AG04450 (cell line): ENCODE measurements around the gene IGFL1. TPM values are rescaled to one million over a fixed set of nuclear protein-coding genes. Genes with fewer than 3 reads are reported as not detected.
"Not testable (repeated sequence)": the region's sequence is repeated elsewhere in the genome, so short reads cannot be mapped to it uniquely, and the experiment has no call there.

Source experiments
- CTCF ChIA-PET: fragments of 300-600, 350-600 bp; formaldehyde crosslinking; extraction: SDS; loops from one replicate; lab custom pipeline; 2022; ENCODE audit warnings: antibody characterized with exemption, inconsistent platforms; lab: Charles Lee
- POLR2A ChIA-PET: fragments of 350-600 bp; formaldehyde crosslinking; extraction: SDS; loops from one replicate; lab custom pipeline; 2021; ENCODE audit warnings: antibody characterized with exemption, inconsistent platforms; lab: Yijun Ruan, JAX
- DNase-seq: peaks from one replicate; pipeline ENCODE4 v3.0.0-alpha.2; 2011; ENCODE audit warnings: low read depth, low spot score
- H3K27ac ChIP-seq: one replicate; pipeline ENCODE4 v1.5.1; 2012; ENCODE audit warnings: low read depth, low read length, control low read depth
- H3K27me3 ChIP-seq: one replicate; pipeline ENCODE4 v1.6.0; 2012; ENCODE audit warnings: low read length; ENCODE audit not compliant: control insufficient read depth, insufficient read depth
- H3K4me3 ChIP-seq: 2 replicates; pipeline ENCODE4 v1.5.1; 2011; ENCODE audit warnings: mild to moderate bottlenecking, low read depth, low read length, control low read depth
- H3K9me3 ChIP-seq: 2 replicates; pipeline ENCODE4 v1.5.1; 2012; ENCODE audit warnings: low read length; ENCODE audit not compliant: control insufficient read depth, insufficient read depth
- polyA plus RNA-seq: library from polyadenylated mRNA; depleted of rRNA; stranded (reverse); fragments of >200 nt; gene quantifications from 2 replicates; pipeline ENCODE4 v1.2.3, GENCODE V29; 2011
- TF ChIP-seq, protein P1 (sequence below): IDR thresholded peaks from 2 replicates; pipeline ENCODE4 v1.5.1; 2011; ENCODE audit warnings: low read depth, low read length, control low read depth, inconsistent platforms

The IGFL1 gene
- polyA plus RNA-seq, 1 experiment: not detected

DNA sequence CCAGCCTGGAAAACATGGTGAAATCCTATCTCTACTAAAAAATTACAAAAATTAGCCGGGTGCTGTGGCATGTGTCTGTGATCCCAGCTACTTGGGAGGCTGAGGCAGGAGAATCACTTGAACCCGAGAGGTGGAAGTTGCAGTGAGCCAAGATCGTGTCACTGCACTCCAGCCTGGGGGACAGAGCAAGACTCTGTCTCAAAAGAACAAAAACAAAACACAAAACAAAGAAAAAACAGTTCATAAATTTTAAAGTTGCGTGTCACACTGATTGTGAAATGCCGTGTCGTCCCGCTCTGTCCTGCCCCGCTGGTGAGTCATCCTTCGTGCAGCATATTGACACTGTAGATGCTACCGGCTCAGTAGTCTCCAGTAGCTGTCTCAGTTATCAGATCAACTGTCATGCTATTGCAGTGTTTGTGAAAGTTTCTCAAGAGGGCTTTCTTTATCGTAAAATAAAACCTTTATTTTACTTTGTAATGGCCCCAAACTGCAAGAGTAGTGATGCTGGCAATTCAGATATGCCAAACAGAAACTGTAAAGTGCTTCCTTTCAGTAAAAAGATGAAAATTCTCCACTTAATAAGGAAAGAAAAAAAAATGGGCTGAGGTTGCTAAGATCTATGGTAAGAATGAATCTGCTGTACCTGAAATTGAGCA, 36.4 kb upstream of the IGFL1 start:
- H3K9me3 ChIP-seq: no peaks in the 10 kb centered on the region
- H3K4me3 ChIP-seq: no peak overlapping the region
- no peak overlapping the region for H3K27ac ChIP-seq
- no peak for DNase-seq
- ChIA-PET POLR2A (no interaction called here), CTCF (no interaction called here)
- TF ChIP-seq, protein P1, sequence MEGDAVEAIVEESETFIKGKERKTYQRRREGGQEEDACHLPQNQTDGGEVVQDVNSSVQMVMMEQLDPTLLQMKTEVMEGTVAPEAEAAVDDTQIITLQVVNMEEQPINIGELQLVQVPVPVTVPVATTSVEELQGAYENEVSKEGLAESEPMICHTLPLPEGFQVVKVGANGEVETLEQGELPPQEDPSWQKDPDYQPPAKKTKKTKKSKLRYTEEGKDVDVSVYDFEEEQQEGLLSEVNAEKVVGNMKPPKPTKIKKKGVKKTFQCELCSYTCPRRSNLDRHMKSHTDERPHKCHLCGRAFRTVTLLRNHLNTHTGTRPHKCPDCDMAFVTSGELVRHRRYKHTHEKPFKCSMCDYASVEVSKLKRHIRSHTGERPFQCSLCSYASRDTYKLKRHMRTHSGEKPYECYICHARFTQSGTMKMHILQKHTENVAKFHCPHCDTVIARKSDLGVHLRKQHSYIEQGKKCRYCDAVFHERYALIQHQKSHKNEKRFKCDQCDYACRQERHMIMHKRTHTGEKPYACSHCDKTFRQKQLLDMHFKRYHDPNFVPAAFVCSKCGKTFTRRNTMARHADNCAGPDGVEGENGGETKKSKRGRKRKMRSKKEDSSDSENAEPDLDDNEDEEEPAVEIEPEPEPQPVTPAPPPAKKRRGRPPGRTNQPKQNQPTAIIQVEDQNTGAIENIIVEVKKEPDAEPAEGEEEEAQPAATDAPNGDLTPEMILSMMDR: no peak
- peaks cover 49% of the 10 kb centered on the region for H3K27me3 ChIP-seq

DNA sequence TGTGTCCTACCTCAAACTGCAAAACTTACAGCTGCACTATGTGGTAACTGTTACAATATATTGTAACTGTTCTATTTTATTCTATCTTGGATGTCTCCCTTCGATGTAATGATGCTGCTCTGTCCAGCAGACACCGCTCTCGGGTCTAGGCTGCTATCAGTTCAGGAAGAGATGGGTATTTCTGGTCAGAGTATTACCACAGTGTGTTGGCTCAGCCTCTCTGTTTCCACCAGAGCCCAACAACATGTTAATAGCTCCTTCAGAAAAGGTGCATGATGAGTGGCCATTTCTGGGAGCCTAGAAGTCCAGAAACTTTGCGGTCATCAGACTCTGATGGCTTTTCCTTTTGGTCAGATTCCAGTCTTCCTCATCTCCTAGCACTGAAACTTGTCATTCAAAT, 35.9 kb upstream of the IGFL1 start:
- POLR2A ChIA-PET: no interaction called here
- H3K4me3 ChIP-seq: no peak overlapping the region
- H3K9me3 ChIP-seq: no peaks in the 10 kb centered on the region
- DNase-seq: no peak
- TF ChIP-seq, protein P1: no peak
- no peak overlapping the region for H3K27ac ChIP-seq
- CTCF ChIA-PET: interaction anchor here (0.7 kb wide), 1 partner anchor 71 kb away, joined by 3 read pairs; no protein-coding TSS in a partner anchor
- H3K27me3 ChIP-seq: peaks cover 43% of the 10 kb centered on the region

DNA sequence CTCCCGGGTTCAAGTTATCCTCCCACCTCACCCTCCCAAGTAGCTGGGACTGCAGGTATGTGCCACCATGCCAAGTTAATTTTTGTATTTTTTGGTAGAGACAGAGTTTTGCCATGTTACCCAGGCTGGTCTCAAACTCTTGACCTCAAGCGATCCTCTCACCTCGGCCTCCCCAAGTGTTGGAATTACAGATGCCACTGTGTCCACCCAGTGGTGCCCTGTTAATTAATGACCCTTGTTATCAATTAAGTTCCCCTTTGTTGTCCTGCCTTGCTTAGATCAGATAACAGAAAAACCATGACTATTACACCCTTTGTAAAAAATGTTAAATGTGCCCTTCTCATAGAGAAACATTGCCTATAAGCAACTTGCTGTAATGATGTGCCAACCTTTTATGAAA, 34.4 kb upstream of the IGFL1 start:
- Histone ChIP-seq H3K27me3 (peaks cover 49% of the 10 kb centered on the region), H3K4me3 (no peak overlapping the region), H3K27ac (no peak overlapping the region), H3K9me3 (no peaks in the 10 kb centered on the region)
- TF ChIP-seq, protein P1: no peak
- POLR2A ChIA-PET: no interaction called here
- DNase-seq: no peak
- CTCF ChIA-PET: no interaction called here

DNA sequence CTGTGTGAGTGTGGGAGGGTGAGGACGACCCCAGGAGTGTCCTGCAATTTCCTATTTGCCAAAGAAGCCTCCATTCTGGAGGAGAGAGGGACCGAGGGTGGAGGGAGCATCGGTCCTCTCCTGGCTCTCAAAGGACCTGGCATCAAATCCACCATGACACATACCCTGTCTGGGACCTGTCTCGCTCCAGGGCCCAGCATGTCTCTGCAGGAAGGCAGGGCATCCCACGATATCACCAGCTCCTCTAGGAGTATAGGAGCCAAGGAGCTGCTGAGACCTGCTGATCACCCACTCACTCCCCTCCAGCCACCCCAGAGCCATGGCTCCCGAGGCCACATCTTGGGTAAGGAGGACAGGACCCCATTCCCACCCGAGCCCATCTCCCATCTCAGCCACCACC, 33.6 kb upstream of the IGFL1 start:
- CTCF ChIA-PET: interaction anchor here (0.5 kb wide), 1 partner anchor 166 kb away, joined by 6 read pairs; no protein-coding TSS in a partner anchor
- POLR2A ChIA-PET, H3K4me3 ChIP-seq, DNase-seq, H3K9me3 ChIP-seq, H3K27ac ChIP-seq: not testable (repeated sequence)
- H3K27me3 ChIP-seq: peaks cover 44% of the 10 kb centered on the region

DNA sequence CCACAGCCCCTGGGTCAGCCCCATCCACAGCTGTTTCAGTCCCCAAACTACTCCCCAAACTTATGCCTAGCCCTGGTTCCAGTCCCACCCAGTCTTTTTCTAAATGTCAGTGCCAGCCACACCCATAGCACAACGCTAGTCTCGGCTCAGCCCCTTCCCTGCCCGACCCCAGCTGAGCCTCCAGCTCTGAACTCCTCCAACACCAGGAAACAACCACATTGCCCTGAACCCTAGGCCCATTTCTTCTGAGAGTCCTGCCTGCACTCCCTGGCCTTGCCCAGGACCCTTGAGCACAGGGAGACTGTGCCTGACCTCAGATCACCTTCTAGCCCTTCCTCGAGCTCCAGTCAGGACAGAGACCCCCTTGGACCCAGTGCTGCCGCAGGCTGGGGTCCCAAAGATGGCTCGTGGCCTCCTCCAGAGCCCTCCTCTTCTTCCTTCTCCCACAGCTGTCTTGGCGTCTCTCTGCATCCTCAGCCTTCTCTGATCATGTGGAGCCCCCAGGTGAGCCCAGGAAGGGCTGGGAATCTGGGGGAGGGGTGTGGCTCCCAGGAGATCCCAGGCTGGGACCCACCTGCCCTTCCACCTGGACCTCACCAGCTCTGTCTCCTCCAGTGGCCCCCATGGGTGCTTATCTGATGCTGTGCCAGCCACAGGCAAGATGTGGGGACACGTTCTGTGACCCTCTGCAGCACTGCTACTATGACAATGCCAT, 33.0 kb upstream of the IGFL1 start:
- POLR2A ChIA-PET: no interaction called here
- TF ChIP-seq, protein P1: no peak
- Histone ChIP-seq H3K27ac (no peak overlapping the region), H3K4me3 (no peak overlapping the region), H3K9me3 (no peaks in the 10 kb centered on the region), H3K27me3 (peaks cover 43% of the 10 kb centered on the region)
- CTCF ChIA-PET: interaction anchor here (0.5 kb wide), 1 partner anchor 167 kb away, joined by 6 read pairs; no protein-coding TSS in a partner anchor
- DNase-seq: no peak
